ENCODE measurements around the gene NID2. TPM values are rescaled to one million over a fixed set of nuclear protein-coding genes. Genes with fewer than 3 reads are reported as not detected.

The NID2 gene
- total and polyA plus RNA-seq, 10 of the 15 experiments (the other 5 are each of a cell fraction or from before 2014, with no cell fraction given): 0.04 to 0.49 (median 0.23) TPM; not detected in 3

- TF ChIP-seq, protein P1, sequence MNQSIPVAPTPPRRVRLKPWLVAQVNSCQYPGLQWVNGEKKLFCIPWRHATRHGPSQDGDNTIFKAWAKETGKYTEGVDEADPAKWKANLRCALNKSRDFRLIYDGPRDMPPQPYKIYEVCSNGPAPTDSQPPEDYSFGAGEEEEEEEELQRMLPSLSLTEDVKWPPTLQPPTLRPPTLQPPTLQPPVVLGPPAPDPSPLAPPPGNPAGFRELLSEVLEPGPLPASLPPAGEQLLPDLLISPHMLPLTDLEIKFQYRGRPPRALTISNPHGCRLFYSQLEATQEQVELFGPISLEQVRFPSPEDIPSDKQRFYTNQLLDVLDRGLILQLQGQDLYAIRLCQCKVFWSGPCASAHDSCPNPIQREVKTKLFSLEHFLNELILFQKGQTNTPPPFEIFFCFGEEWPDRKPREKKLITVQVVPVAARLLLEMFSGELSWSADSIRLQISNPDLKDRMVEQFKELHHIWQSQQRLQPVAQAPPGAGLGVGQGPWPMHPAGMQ (IDR thresholded peaks at IDR 0.05; ENCODE audit: borderline replicate concordance): no peak
- no peak for TF ChIP-seq GABPA (IDR thresholded peaks at IDR 0.05; ENCODE audit: low read depth)
- no peak for TF ChIP-seq TCF3 (IDR thresholded peaks at IDR 0.05; ENCODE audit: borderline replicate concordance, insufficient read depth, low read depth, low read length)
- TF ChIP-seq PML (IDR thresholded peaks at IDR 0.05; ENCODE audit: low read length): no peak
- TF ChIP-seq CEBPZ (IDR thresholded peaks at IDR 0.05; ENCODE audit: low read depth, low read length): no peak
- TF ChIP-seq, protein P2, sequence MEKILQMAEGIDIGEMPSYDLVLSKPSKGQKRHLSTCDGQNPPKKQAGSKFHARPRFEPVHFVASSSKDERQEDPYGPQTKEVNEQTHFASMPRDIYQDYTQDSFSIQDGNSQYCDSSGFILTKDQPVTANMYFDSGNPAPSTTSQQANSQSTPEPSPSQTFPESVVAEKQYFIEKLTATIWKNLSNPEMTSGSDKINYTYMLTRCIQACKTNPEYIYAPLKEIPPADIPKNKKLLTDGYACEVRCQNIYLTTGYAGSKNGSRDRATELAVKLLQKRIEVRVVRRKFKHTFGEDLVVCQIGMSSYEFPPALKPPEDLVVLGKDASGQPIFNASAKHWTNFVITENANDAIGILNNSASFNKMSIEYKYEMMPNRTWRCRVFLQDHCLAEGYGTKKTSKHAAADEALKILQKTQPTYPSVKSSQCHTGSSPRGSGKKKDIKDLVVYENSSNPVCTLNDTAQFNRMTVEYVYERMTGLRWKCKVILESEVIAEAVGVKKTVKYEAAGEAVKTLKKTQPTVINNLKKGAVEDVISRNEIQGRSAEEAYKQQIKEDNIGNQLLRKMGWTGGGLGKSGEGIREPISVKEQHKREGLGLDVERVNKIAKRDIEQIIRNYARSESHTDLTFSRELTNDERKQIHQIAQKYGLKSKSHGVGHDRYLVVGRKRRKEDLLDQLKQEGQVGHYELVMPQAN (conservative IDR thresholded peaks at IDR 0.05): no peak
- TF ChIP-seq, protein P3, sequence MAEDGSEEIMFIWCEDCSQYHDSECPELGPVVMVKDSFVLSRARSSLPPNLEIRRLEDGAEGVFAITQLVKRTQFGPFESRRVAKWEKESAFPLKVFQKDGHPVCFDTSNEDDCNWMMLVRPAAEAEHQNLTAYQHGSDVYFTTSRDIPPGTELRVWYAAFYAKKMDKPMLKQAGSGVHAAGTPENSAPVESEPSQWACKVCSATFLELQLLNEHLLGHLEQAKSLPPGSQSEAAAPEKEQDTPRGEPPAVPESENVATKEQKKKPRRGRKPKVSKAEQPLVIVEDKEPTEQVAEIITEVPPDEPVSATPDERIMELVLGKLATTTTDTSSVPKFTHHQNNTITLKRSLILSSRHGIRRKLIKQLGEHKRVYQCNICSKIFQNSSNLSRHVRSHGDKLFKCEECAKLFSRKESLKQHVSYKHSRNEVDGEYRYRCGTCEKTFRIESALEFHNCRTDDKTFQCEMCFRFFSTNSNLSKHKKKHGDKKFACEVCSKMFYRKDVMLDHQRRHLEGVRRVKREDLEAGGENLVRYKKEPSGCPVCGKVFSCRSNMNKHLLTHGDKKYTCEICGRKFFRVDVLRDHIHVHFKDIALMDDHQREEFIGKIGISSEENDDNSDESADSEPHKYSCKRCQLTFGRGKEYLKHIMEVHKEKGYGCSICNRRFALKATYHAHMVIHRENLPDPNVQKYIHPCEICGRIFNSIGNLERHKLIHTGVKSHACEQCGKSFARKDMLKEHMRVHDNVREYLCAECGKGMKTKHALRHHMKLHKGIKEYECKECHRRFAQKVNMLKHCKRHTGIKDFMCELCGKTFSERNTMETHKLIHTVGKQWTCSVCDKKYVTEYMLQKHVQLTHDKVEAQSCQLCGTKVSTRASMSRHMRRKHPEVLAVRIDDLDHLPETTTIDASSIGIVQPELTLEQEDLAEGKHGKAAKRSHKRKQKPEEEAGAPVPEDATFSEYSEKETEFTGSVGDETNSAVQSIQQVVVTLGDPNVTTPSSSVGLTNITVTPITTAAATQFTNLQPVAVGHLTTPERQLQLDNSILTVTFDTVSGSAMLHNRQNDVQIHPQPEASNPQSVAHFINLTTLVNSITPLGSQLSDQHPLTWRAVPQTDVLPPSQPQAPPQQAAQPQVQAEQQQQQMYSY (CRISPR knock-in tag; IDR thresholded peaks at IDR 0.05): no peak
- no peak for TF ChIP-seq KLF5 (IDR thresholded peaks at IDR 0.05; ENCODE audit: partially characterized antibody)
- no peak for TF ChIP-seq JUNB (IDR thresholded peaks at IDR 0.05)
Measured at GRCh38 chr14:52078095-52078531, 9.3 kb upstream of the NID2 start (continued).

Data from GM12878 (cell line).